HG03342 (cell line): ENCODE data around the gene CCDC187.
"Not testable (repeated sequence)": the region's sequence is repeated elsewhere in the genome, so short reads cannot be mapped to it uniquely, and the experiment has no call there.

Source experiments
- ATAC-seq: cut with Tn5 transposase; IDR thresholded peaks from one replicate; pipeline ENCODE4 v1.9.1; 2021; ENCODE audit warnings: mild to moderate bottlenecking, moderate library complexity; ENCODE audit not compliant: unreplicated experiment

CCDC187 gene

GRCh38 chr9:136328011-136328621 lies 24.2 kb upstream of the CCDC187 start:
- no peak for ATAC-seq

DNA sequence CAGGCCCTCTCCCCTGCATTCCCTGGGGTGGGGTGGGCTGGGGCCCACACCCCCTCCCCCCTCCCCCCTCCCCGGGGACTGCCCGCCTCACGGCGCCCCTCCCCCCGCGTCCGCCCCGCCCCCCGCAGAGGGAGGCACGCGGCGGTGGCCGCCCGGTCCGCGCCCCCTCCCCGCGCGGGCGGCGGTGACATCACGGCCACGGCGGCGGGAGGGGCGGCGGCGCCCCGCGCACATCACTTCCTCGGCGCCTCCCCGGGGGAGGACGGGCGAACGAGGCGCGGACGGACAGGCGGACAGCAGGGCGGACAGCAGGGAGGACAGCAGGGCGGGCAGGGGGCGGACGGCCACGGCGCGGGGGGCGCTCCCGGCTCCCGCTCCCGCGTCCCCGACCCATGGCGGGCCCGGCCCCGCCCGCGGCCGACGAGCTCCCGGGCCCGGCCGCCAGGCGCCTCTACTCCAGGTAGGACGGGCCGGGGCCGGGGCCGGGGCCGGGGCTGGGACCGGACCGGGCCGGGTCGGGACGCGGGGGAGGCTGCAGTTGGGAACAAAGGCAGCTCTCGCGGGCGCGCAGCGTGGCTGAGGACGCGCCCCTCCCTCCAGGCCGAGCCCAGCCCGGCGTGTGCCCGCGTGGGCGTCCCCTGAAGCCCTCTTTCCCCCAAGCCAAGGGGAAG lies 23.5 kb upstream of the CCDC187 start, which contains the start of gene GPSM1:
Gene GPSM1 (plus strand): TSS at position 236 of the 671 bp plus-strand sequence. CDS start 157 bp downstream, at position 393.
- no peak for ATAC-seq

DNA sequence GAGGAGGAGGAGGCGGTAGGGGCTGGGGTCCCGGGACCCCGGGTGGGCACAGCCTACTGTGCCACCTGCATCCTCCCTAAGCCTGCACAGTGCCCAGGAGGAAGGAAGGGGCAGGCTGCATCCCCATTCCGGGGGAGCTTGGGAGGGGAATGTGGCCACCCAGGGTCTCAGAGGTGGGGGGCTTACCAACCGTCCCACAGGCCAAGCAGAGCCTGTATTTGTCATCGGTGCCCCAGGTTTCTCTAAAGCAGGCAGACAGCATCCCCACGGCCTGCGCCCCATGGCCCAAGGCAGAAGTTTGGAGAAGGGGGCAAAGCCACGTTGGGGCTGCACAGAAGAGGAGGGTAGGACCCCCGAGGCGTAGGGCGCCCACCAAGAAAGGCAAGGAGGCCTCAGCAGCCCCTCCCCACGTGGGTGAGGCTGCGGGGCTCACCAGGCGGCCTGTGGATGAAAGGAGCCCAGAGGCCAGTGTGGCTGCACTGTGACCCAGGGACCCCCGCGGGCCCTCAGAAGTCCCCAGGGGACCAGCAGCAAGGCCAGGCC lies 22.9 kb upstream of the CCDC187 start:
- no peak for ATAC-seq

GRCh38 chr9:136326061-136326760 lies 22.3 kb upstream of the CCDC187 start:
- no peak for ATAC-seq

DNA sequence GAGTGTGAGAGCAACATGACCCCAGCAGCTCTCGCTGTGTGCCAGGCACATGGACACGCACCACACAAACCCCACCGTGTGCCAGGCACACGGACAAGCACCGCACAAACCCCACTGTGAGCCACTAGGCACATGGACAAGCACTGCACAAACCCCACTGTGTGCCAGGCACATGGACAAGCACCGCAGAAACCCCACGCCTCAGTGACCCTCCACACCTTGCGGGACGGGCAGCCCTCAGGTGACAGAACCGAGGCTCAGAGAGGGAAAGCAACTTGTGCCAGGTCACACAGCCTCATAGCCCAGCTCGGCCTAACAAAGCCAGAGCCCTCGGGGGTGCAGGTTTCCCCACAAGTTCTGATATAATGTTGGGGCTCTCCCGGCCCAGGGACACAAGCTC lies 21.5 kb upstream of the CCDC187 start:
- no peak for ATAC-seq

GRCh38 chr9:136324501-136325300 lies 20.8 kb upstream of the CCDC187 start:
- no peak for ATAC-seq

- no peak for ATAC-seq
Measured at GRCh38 chr9:136323371-136323789, 19.5 kb upstream of the CCDC187 start.

DNA sequence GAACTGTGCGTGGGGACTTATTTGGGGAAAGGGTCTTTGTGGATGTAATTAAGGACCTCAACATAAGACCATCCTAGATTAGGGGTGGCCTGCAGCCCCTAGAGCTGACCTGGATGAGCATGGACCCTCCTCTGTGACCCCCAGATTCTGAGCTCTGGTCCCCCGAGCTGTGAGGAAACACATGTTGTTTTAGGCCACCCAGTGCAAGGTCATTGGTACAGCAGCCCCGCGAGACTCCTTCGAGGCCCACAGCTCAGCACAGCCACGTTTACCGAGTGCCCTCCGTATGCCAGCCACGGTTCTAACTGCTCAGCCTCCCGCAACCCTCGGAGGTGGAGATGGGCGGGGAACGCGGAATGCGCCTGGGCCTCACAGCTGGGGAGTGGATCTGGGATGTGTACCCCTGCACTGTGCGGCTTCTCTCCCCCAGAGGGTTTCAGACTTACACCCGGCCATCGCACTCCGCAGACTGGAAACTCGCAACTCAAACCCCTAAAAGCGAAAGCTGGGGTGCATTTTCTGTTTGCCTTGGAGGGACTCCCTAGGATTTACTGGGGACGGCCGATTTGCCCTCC lies 18.9 kb upstream of the CCDC187 start:
- ATAC-seq = no peak

- ATAC-seq = no peak
Measured at GRCh38 chr9:136321561-136321960, 17.7 kb upstream of the CCDC187 start.

DNA sequence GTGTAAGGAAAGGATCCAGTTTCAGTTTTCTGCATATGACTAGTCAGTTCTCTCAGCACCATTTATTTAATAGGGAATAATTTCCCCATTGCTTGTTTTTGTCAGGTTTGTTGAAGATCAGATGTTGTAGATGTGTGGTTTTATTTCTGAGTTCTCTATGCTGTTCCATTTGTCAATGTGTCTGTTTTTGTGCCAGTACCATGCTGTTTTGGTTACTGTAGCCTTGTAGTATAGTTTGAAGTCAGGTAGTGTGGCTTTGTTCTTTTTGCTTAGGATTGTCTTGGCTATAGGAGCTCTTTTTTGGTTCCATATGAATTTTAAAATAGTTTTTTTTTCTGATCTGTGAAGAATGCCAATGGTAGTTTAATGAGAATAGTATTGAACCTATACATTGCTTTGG lies 17.1 kb upstream of the CCDC187 start:
- ATAC-seq = not testable (repeated sequence)

GRCh38 chr9:136319955-136320354 lies 16.1 kb upstream of the CCDC187 start:
- not testable (repeated sequence) for ATAC-seq

DNA sequence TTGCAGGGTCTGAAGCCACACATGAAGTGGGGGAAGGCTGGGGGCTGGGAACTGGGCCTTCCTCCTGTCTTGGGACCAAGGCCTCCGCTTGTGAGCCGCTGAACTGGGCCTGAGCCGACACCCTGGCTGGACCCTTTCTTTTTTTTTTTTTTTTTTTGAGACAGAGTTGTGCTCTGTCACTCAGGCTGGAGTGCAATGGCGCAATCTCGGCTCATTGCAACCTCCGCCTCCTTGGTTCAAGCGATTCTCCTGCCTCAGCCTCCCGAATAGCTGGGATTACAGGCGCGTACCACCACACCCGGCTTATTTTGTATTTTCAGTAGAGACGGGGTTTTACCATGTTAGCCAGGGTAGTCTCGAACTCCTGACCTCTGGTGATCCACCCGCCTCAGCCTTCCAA lies 15.3 kb upstream of the CCDC187 start:
- ATAC-seq = not testable (repeated sequence)

DNA sequence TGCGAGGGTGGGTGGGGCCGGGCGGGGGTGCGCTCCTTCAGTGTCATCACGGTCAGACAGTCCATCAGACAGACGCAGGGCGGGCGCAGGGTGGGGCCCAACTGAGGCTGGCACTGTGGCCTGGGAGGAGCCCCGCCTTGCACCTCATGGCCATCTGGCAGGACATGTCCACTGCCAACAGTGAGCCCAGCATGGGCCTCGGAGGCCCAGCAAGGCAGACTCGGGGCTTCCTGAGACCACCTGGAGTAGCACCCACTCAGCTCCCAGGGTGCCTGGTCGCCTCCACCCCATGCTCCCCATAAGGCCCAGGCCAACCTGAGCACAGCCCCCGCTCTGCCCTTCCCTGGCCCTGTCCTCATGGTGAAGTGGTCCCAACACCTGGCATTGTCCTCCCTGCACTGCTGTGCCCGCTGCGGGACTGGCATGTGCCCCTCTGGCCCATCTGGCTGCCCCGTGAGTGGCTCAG lies 14.9 kb upstream of the CCDC187 start:
- ATAC-seq = no peak

DNA sequence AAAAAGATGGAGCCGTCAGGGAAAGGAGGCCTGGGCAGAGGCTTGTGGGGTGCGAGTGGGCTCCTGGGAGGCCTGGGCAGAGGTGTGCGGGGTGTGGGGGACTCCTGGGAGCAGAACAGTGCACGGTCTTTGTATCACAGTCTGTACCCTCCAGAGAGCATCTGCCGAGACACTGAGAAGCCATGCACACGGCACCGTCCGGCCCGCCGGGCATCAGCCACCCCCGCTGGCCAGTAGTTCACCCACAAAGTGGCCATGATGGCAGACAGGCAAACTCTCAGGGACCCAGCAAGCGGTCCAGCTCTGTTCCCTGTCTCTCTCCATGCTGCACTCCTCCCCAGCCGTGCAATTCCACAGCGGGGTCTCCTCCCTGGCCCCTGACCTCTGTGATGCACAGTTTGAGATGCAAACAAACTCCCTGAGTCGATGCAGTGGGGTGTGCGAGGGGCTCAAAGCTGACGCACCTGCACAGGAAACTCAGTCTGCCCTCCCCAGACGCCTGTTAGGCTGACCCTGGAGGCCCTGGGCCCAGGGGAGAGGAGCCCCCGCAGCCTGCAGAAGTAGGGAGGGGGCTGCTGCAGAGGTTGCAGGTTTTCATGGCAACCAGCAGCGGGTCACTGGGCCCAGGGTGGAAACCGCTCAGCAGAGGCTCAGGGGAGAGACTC lies 14.3 kb upstream of the CCDC187 start:
- no peak for ATAC-seq

- ATAC-seq = no peak
Measured at GRCh38 chr9:136317695-136318094, 13.8 kb upstream of the CCDC187 start.

DNA sequence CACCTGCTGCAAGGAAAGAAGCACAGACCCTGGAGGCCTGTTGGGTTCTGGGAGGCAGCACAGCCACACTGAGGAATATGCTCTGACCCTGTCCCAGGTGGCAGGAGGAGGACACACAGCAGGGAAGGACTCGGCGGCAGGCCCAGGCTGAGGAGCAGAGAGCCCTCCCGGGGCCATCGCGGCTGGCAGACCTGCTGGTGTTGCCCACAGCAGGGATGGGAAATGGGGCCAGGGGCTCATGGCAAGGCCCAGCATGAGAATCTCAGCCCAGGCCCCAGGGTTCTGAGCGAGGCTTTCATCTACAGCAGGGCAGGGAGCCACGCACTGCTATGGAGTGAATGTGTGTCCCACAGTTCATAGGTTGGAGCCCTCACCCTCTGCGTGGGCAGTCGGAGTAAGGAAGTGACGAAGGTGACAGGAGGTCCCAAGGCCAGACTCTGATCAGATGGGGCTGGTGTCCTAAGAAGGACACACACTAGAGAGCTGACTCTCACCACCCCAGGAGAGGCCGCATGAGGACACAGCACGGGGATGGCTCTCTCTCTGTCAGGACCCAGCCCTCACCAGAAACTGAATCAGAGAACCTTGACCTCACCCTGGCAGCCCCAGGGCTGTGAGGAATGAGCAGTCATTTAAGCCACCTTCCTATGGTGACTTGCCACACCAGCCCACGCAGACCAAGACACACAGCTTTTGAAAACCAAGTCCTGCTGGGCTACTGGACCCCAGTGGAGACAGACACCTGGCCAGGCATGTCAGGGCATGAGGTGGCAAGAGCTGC lies 13.2 kb upstream of the CCDC187 start:
- no peak for ATAC-seq

DNA sequence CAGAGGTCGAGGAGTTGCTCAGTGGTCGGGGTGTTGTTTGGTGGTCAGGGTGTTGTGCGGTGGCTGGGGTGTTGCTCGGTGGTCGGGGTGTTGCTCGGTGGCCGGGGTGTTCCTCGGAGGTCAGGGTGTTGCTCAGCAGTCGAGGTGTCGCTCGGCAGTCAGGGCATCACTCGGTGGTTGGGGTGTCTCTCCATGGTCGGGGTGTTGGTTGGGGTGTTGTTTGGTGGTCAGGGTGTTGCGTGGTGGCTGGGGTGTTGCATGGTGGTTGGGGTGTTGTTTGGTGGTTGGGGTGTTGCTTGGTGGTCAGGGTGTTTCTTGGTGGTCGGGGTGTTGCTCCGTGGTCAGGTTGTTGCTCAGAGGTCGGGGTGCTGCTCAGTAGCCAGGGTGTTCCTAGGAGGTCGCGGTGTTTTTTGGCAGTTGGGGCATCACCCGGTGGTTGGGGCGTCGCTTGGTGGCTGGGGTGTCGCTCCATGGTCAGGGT lies 12.4 kb upstream of the CCDC187 start:
- no peak for ATAC-seq

DNA sequence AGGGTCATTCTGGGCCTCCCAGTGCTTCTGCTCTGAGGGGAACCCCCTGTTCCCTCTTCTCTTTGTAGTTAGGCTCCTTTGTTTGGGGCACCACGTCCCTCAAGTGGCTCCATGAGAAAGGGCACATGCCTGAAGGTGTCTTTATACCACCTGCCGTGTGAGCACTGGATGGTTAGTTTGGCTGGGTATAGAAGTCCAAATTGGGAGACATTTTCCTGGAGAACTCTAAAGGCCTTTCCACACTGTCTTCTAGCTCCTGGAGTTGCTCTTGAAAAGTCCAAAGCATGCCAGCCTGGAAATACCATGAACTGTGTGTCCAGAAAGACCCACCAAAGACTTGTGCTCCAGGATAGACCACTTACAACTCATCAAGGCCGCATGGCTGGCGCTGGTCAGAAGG lies 11.1 kb upstream of the CCDC187 start:
- ATAC-seq = no peak

DNA sequence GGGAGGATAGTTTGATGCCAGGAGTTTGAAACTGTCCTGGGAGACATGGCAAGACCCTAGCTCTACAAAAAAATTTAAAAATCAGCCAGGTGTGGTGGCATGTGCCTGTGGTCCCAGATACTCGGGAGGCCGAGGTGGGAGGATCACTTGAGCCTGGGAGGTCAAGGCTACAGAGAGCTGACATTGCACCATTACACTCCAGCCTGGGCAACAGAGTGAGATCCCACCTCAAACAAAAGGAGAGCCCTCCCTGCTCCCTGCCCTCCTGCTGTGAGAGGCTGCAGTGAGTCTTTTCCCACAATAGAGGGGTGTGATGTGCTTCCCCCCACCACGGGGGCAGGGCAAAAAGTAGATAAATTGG lies 10.1 kb upstream of the CCDC187 start:
- ATAC-seq = no peak
